8988T (cell line): Measurements from ENCODE around the gene FNIP1.
"Not testable (repeated sequence)": the region's sequence is repeated elsewhere in the genome, so short reads cannot be mapped to it uniquely, and the experiment has no call there.

ENCODE experiments used
- DNase-seq: peaks from one replicate; pipeline ENCODE4 v3.0.0; 2011

Gene FNIP1

GRCh38 chr5:131796793-131797693, at the start of gene FNIP1:
Gene FNIP1, minus strand, starts transcription at chr5:131797017. Its CDS starts 96 bp downstream, at chr5:131796921.
- peak; percentile 94 for DNase-seq

DNA sequence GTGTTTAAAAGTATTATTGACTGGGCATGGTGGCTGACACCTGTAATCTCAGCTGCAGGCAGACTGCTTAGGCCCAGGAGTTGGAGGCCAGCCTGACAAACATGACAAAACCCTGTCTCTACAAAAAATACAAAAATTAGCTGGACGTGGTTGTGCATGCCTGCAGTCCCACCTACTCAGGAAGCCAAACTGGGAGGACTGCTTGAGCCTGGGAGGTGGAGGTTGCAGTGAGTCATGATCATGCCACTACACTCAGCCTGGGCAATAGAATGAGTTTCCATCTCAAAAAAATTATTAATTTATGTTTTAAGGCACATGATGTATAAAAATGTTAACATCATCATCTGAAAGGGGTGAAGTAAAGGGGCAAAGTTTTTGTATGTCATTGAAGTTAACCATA, 49.7 kb upstream of the FNIP1 start:
- no peak for DNase-seq

GRCh38 chr5:131845828-131846227, 49.0 kb upstream of the FNIP1 start:
- no peak for DNase-seq

GRCh38 chr5:131842971-131843370, 46.2 kb upstream of the FNIP1 start:
- DNase-seq = not testable (repeated sequence)

GRCh38 chr5:131832702-131833101, 35.9 kb upstream of the FNIP1 start:
- DNase-seq = not testable (repeated sequence)

- DNase-seq = no peak
These were observed 28.7 kb upstream of the FNIP1 start for GRCh38 chr5:131825404-131826013.

GRCh38 chr5:131824631-131825030, 27.8 kb upstream of the FNIP1 start:
- no peak for DNase-seq

DNA sequence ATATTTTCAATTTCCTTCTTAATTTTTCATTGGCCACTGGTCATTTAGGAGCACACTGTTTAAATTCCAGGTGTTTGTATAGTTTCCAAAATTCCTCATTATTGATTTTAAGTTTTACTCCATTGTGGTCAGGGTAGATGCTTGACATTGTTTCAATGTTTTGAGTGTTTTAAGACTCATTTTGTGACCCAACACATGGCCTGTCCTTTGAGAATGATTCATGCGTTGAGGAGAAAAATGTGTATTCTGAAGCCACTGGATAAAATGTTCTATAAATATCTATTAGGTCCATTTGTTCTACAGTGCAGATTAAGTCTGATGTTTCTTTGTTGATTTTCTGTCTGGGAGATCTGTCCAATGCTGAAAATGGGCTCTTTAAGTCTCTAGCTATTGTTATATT, 24.4 kb upstream of the FNIP1 start:
- no peak for DNase-seq

DNA sequence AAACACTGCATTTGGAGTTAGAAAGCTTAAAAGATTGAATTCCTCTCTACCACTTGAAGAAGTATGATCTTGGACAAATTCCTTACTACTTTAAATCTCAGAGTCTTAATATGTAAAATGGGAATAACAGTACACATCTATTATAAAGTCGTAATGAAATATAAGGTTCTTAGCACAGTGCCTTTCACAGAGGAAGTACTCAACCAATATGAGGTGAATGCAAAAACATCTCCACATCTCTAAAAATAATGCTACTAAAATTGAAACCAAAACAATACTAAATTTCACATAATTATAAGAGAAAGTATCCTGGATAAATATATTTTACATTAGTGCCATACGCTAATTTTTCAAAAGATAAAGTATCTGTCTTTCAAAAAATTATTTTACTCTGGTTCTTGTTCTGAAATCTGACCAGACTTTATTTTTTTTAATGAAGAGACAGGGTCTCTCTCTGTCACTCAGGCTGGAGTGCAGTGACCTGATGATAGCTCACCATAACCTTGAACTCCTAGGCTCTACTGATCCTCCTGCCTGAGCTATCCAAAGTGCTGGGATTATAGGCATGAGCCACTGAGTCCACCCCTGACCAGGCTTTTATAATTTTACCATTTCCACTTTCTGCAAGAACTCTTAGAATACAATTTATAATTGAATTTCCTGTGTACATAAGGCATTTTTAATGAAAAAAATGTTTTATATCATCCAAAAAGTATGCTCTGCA, 21.3 kb upstream of the FNIP1 start:
- DNase-seq = no peak

GRCh38 chr5:131814990-131815389, 18.2 kb upstream of the FNIP1 start:
- DNase-seq = peak; percentile 25

GRCh38 chr5:131812371-131813160, 15.7 kb upstream of the FNIP1 start:
- DNase-seq = no peak

- DNase-seq = no peak
These were observed 13.9 kb upstream of the FNIP1 start for GRCh38 chr5:131810510-131811249.

DNA sequence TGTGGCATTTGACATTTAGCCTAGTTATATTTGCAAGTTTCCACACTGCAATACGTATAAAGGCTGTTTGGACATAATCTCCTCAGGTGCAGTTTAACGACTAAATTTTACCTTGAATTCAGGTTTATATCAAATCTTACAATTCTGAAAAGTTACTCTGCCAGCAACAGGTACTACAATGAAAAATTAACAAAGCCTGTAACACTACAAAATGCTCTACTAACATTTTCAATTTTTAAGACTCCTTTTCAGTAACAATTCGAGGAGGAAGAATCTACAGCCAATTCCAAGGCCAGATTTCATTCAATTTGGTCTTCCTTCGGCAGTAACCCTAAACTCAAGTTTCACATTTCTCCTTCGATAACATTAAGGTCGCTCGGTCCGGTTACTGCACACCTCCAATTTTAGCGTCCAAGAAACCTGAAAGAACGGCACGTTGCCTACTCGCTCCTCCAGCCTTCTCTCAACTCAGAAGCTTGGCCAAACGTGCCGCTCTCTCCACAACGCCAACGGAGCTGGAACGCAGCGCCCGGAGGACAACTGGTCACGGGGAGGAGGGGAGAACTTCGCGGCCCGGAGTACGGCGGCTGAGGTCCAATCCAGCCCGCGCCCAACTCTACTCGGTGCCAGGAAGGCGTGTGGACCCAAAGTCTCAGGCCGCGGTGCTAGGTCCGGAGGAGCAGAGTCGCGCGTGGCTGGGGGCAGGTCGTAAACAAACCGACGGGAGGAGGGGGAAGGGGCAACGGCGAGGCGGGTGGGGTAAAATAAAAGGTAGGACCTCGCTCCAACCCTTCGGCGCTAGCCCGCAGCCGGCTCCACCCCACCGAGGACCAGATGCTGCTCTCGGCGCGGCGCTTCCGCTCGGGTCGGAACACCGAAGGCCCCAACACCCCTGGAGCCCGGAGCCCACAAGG, 681 bp downstream of the FNIP1 start:
- DNase-seq = peak; percentile 24

- no peak for DNase-seq
These were observed 1.6 kb downstream of the FNIP1 start for GRCh38 chr5:131795228-131795627.

GRCh38 chr5:131794586-131794985, 2.2 kb downstream of the FNIP1 start:
- no peak for DNase-seq

DNA sequence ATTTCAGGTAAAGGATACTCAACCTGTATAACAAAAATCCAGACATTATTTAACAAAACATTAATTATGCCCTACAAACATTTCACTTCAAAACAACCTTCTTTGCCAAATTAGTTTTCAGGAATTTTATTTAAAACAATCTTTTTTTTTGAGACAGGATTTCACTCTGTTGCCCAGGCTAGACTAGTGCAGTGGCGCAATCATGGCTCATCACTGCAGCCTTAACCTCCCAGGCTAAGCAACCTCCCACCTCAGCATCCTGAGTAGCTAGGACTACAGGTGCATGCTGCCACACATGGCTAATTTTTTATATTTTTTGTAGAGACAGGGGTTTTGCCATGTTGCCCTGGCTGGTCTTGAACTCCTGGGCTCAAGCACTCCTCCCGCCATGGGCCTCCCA, 3.9 kb downstream of the FNIP1 start:
- no peak for DNase-seq

- no peak for DNase-seq
These were observed 5.0 kb downstream of the FNIP1 start for GRCh38 chr5:131791866-131792265.

DNA sequence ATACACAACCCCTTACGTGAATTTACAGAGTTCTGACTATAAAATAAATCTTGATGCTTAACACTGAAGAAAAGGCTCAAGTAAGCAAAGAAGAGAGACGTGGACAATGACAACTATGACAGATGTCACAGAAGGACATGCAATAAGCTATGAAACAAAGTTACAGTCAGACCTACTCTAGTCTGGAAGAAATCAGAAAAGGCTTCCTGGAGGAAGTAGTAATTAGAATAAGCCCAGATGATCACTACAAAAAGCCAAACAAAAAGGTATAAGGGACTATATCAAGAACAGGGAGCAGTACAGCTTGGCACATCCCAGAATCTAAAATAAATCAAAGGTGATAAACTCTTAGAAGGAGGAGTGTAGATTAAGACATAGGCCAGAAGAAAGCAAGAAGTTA, 6.3 kb downstream of the FNIP1 start:
- no peak for DNase-seq

GRCh38 chr5:131789765-131790164, 7.1 kb downstream of the FNIP1 start:
- DNase-seq = no peak

DNA sequence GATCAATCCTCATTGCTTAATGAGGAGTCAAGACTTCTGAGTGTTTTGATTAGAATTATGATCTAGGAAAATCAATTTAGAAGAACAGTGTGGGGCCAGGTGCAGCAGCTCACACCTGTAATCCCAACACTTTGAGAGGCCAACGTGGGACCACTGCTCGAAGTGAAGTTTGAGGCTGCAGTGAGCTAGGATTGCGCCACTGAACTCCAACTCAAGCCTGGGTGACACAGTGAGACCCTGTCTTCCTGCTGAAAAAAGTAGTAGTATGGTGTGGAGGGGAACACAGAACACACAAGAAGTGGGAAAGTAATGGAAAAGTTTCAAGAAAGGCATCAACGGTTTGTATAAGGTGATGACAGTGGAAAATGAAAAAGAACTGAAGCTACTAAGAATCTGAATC, 9.1 kb downstream of the FNIP1 start:
- no peak for DNase-seq
